ENCODE data around the gene CDK14.

DNA sequence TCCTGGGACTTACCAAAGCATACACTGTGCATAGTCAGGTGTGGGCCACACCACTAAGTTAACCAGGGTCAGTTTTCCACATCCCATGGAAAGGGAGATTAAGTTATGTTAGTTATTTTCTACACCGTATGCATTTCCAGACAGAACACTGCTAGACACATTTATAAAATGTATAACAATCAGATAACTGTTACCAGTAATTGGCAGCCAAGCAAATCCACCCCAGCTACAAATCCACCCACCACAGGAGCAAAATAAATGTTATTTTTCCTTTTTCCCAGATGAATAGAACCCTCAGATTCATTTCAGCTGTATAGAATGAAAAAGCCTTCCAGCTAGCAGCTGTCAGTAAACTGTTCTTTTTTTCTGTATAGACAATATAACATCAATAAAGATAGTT is 411.2 kb downstream of the CDK14 start:
- no peak for TF ChIP-seq SP2 (IDR thresholded peaks at IDR 0.05; ENCODE audit: low read length)
- TF ChIP-seq, protein P1, sequence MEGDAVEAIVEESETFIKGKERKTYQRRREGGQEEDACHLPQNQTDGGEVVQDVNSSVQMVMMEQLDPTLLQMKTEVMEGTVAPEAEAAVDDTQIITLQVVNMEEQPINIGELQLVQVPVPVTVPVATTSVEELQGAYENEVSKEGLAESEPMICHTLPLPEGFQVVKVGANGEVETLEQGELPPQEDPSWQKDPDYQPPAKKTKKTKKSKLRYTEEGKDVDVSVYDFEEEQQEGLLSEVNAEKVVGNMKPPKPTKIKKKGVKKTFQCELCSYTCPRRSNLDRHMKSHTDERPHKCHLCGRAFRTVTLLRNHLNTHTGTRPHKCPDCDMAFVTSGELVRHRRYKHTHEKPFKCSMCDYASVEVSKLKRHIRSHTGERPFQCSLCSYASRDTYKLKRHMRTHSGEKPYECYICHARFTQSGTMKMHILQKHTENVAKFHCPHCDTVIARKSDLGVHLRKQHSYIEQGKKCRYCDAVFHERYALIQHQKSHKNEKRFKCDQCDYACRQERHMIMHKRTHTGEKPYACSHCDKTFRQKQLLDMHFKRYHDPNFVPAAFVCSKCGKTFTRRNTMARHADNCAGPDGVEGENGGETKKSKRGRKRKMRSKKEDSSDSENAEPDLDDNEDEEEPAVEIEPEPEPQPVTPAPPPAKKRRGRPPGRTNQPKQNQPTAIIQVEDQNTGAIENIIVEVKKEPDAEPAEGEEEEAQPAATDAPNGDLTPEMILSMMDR (IDR thresholded peaks at IDR 0.05; ENCODE audit: control extremely low read depth in 1 of 3, insufficient read depth in 1 of 3, low read depth in 1 of 3, low read length in 3 of 3) = no peak
- TF ChIP-seq SIN3A (conservative IDR thresholded peaks at IDR 0.05 in 1 of 2, IDR thresholded peaks at IDR 0.05 in 1 of 2; ENCODE audit: low read depth in 1 of 2, low read length in 2 of 2) = no peak
- no peak for TF ChIP-seq POLR2AphosphoS5 (IDR thresholded peaks at IDR 0.05; ENCODE audit: low read depth, low read length)
- TF ChIP-seq CREB1 (IDR thresholded peaks at IDR 0.05) = no peak
- TF ChIP-seq SP1 (IDR thresholded peaks at IDR 0.05; ENCODE audit: low read depth, low read length) = no peak
